Thyroid gland (tissue), 4 donors: Measurements from ENCODE around the gene PSME4.

Experiments
- POLR2A ChIP-seq, 2 donors: fragments of 450-650 bp; IDR thresholded peaks; one replicate each; pipeline ENCODE4 v1.6.1; 2017; ENCODE audit warnings: antibody characterized with exemption in 2 of 2, mild to moderate bottlenecking in 2 of 2, moderate library complexity in 1 of 2
- TF ChIP-seq, protein P1 (sequence below), 6 experiments: fragments of 200-600 bp in 3 of 6; fragments of 450-650 bp in 3 of 6; sonication (generic) in 3 of 6; IDR thresholded peaks; one replicate each; pipeline ENCODE4 v1.5.1; 2016 to 2019; ENCODE audit warnings: antibody characterized with exemption in 6 of 6, mild to moderate bottlenecking in 2 of 6, inconsistent platforms in 1 of 6, moderate library complexity in 1 of 6

DNA sequence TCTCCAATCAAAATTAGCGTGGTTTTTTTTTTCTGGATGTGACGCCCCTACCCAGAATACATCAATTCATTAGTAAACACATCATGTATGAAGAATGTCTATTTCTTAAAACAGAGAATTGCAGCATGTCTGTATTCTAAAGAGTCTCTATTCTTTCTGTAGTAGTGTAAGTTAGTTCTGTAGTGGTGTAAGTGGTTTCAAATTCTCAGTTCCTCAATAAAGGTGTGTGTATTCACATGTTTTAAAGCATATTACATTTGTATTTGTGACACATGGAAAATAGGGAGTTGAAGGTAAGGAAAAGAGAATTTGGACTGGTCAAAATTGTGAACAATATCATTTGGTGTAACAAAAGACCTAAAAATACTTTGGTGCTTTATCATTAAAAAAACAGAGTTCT is 103.0 kb downstream of the PSME4 start:
- no peak for TF ChIP-seq POLR2A (IDR thresholded peaks at IDR 0.05)
- TF ChIP-seq, protein P1, sequence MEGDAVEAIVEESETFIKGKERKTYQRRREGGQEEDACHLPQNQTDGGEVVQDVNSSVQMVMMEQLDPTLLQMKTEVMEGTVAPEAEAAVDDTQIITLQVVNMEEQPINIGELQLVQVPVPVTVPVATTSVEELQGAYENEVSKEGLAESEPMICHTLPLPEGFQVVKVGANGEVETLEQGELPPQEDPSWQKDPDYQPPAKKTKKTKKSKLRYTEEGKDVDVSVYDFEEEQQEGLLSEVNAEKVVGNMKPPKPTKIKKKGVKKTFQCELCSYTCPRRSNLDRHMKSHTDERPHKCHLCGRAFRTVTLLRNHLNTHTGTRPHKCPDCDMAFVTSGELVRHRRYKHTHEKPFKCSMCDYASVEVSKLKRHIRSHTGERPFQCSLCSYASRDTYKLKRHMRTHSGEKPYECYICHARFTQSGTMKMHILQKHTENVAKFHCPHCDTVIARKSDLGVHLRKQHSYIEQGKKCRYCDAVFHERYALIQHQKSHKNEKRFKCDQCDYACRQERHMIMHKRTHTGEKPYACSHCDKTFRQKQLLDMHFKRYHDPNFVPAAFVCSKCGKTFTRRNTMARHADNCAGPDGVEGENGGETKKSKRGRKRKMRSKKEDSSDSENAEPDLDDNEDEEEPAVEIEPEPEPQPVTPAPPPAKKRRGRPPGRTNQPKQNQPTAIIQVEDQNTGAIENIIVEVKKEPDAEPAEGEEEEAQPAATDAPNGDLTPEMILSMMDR (IDR thresholded peaks at IDR 0.05): no peak
